DOHH2 (cell line): ENCODE results near the gene CATSPERZ.

Source experiments
- H3F3A ChIP-seq: fragments of 200-600 bp; sonication (generic), shearing (Covaris generic); 2 replicates; pipeline ENCODE4 v1.6.0; 2016; ENCODE audit warnings: antibody characterized with exemption, mild to moderate bottlenecking; ENCODE audit not compliant: control insufficient read depth, insufficient read depth
- H3K27ac ChIP-seq: fragments of 200-600 bp; sonication (generic); 2 replicates; pipeline ENCODE4 v1.5.1; 2014; ENCODE audit warnings: low read depth, mild to moderate bottlenecking, low read length, moderate library complexity
- H3K27me3 ChIP-seq: fragments of 200-600 bp; sonication (generic); 2 replicates; pipeline ENCODE4 v1.6.1; 2014; ENCODE audit warnings: mild to moderate bottlenecking, low read length, mixed read lengths; ENCODE audit not compliant: control insufficient read depth
- H3K36me3 ChIP-seq: fragments of 200-600 bp; sonication (generic); 2 replicates; pipeline ENCODE4 v1.6.1; 2014; ENCODE audit warnings: mild to moderate bottlenecking, low read length, moderate library complexity, mixed read lengths; ENCODE audit not compliant: control insufficient read depth
- H3K4me1 ChIP-seq: fragments of 200-600 bp; sonication (generic); 2 replicates; pipeline ENCODE4 v1.6.1; 2014; ENCODE audit warnings: mild to moderate bottlenecking, low read length, mixed read lengths; ENCODE audit not compliant: control insufficient read depth
- H3K4me2 ChIP-seq: fragments of 200-600 bp; sonication (generic); 2 replicates; pipeline ENCODE4 v1.6.0; 2014; ENCODE audit warnings: mild to moderate bottlenecking, low read length, moderate library complexity
- H3K4me3 ChIP-seq: fragments of 200-600 bp; sonication (generic); 2 replicates; pipeline ENCODE4 v1.5.1; 2014; ENCODE audit warnings: mild to moderate bottlenecking, low read length, mixed read lengths
- H3K79me2 ChIP-seq: fragments of 200-600 bp; sonication (generic); 2 replicates; pipeline ENCODE4 v1.6.1; 2014; ENCODE audit warnings: mild to moderate bottlenecking, low read length, mixed read lengths; ENCODE audit not compliant: control insufficient read depth
- H3K9me2 ChIP-seq: fragments of 200-600 bp; sonication (generic); replicated peaks from 2 replicates; pipeline ENCODE4 v1.6.1; 2014; ENCODE audit warnings: mild to moderate bottlenecking, low read length, mixed read lengths; ENCODE audit not compliant: control insufficient read depth
- H3K9me3 ChIP-seq: fragments of 200-600 bp; sonication (generic); 2 replicates; pipeline ENCODE4 v1.6.1; 2014; ENCODE audit warnings: antibody characterized with exemption, low read length, mixed read lengths; ENCODE audit not compliant: control insufficient read depth, insufficient read depth
- H4K20me1 ChIP-seq: fragments of 200-600 bp; sonication (generic); 2 replicates; pipeline ENCODE4 v1.6.0; 2014; ENCODE audit warnings: low read depth, mild to moderate bottlenecking, antibody characterized with exemption, low read length, moderate library complexity; ENCODE audit not compliant: control insufficient read depth, insufficient read depth
- CTCF ChIP-seq: fragments of 200-600 bp; sonication (generic); IDR thresholded peaks from one replicate; pipeline ENCODE4 v1.5.1; 2014; ENCODE audit warnings: antibody characterized with exemption, mild to moderate bottlenecking, low read depth, low read length; ENCODE audit not compliant: poor library complexity, severe bottlenecking
- EZH2phosphoT487 ChIP-seq: fragments of 200-600 bp; sonication (generic); IDR thresholded peaks from 2 replicates; pipeline ENCODE4 v1.6.1; 2017; ENCODE audit warnings: borderline replicate concordance, mild to moderate bottlenecking, antibody characterized with exemption, low read length, moderate library complexity, mixed read lengths

CATSPERZ gene

GRCh38 chr11:64324692-64325469, 24.7 kb downstream of the CATSPERZ start:
- no peaks in the 10 kb centered on the region for H3K9me2 ChIP-seq
- H3K9me3 ChIP-seq, result no peaks in the 10 kb centered on the region
- peaks cover 25% of the 10 kb centered on the region; the same call in 1 of the 2 replicates for H3K36me3 ChIP-seq
- H3K4me2 ChIP-seq, result no peak overlapping the region
- peaks cover 7% of the 10 kb centered on the region; the same call in 1 of the 2 replicates for H3F3A ChIP-seq
- H3K27ac ChIP-seq, result no peak overlapping the region
- H3K27me3 ChIP-seq, result no peaks in the 10 kb centered on the region
- no peaks in the 10 kb centered on the region for H3K79me2 ChIP-seq
- TF ChIP-seq EZH2phosphoT487 (no peak), CTCF (no peak)
- no peaks in the 10 kb centered on the region for H4K20me1 ChIP-seq
- H3K4me3 ChIP-seq, result no peak overlapping the region
- H3K4me1 ChIP-seq, result no peaks in the 10 kb centered on the region

GRCh38 chr11:64327375-64327774, 27.2 kb downstream of the CATSPERZ start:
- no peaks in the 10 kb centered on the region for H3K79me2 ChIP-seq
- H3F3A ChIP-seq, result peaks cover 7% of the 10 kb centered on the region; the same call in 1 of the 2 replicates
- TF ChIP-seq CTCF, result no peak
- H3K4me3 ChIP-seq, result no peak overlapping the region
- H3K4me1 ChIP-seq, result peaks cover 12% of the 10 kb centered on the region
- no peaks in the 10 kb centered on the region for H4K20me1 ChIP-seq
- H3K27ac ChIP-seq, result no peak overlapping the region
- no peaks in the 10 kb centered on the region for H3K27me3 ChIP-seq
- H3K36me3 ChIP-seq, result peaks cover 7% of the 10 kb centered on the region; the same call in 1 of the 2 replicates
- no peak overlapping the region for H3K4me2 ChIP-seq
- H3K9me3 ChIP-seq, result no peaks in the 10 kb centered on the region
- no peaks in the 10 kb centered on the region for H3K9me2 ChIP-seq

- peaks cover 7% of the 10 kb centered on the region; the same call in 1 of the 2 replicates for H3F3A ChIP-seq
- H3K4me1 ChIP-seq, result peaks cover 14% of the 10 kb centered on the region
- no peak overlapping the region for H3K4me2 ChIP-seq
- H3K4me3 ChIP-seq, result no peak overlapping the region
- H3K27me3 ChIP-seq, result no peaks in the 10 kb centered on the region
- H3K27ac ChIP-seq, result no peak overlapping the region
- TF ChIP-seq CTCF, result no peak
- no peak for TF ChIP-seq EZH2phosphoT487
- no peaks in the 10 kb centered on the region for H3K9me3 ChIP-seq
- H3K79me2 ChIP-seq, result no peaks in the 10 kb centered on the region
- H3K36me3 ChIP-seq, result peaks cover under 1% of the 10 kb centered on the region; the same call in 1 of the 2 replicates
- H4K20me1 ChIP-seq, result no peaks in the 10 kb centered on the region
- no peaks in the 10 kb centered on the region for H3K9me2 ChIP-seq
Measured at GRCh38 chr11:64327993-64328392, 27.8 kb downstream of the CATSPERZ start.
